Measurements from ENCODE around the gene WNT5B. TPM values are rescaled to one million over a fixed set of nuclear protein-coding genes. Genes with fewer than 3 reads are reported as not detected.
A peak's percentile ranks its signal among the peaks of the same experiment; 100 is the strongest.

WNT5B gene
- total and polyA plus RNA-seq, 10 donors, result 1.1 to 8.7 (median 4.4) TPM

GRCh38 chr12:1581973-1582708 is 46.9 kb upstream of the WNT5B start:
- no peak for TF ChIP-seq CTCF (IDR thresholded peaks at IDR 0.05 in 8 of 11, conservative IDR thresholded peaks at IDR 0.05 in 3 of 11)
- TF ChIP-seq POLR2A (IDR thresholded peaks at IDR 0.05), result no peak
- no peak for TF ChIP-seq POLR2AphosphoS5 (IDR thresholded peaks at IDR 0.05)
- Histone ChIP-seq H3K4me1 (peaks cover 0 to 29% (median 14%) of the 10 kb centered on the region in 6 donors), H3K9me3 (no peaks in the 10 kb centered on the region), H3K27ac (no peak overlapping the region), H3K36me3 (peaks cover 0 to 24% (median 4%) of the 10 kb centered on the region in 6 donors), H3K4me3 (no peak overlapping the region), H3K27me3 (replicated peaks in 1 of 7) (no peaks in the 10 kb centered on the region)
- intact Hi-C loops (cut with DNase I; ENCODE audit: low total_unique reads), result loop anchor here (5.0 kb wide), 1 partner anchor 465 kb away; no protein-coding TSS in a partner anchor
- 79 to 92% (median 84%) methylated on average over 11 of the region's 11 CpGs for WGBS, 5 donors
- no peak for DNase-seq

- Histone ChIP-seq H3K4me3 (no peak overlapping the region), H3K27me3 (replicated peaks in 1 of 7) (no peaks in the 10 kb centered on the region), H3K4me1 (peaks cover 3 to 29% (median 19%) of the 10 kb centered on the region in 6 donors), H3K36me3 (peaks cover 0 to 28% (median 4%) of the 10 kb centered on the region in 6 donors), H3K27ac (no peak overlapping the region), H3K9me3 (no peaks in the 10 kb centered on the region)
- TF ChIP-seq POLR2AphosphoS5 (IDR thresholded peaks at IDR 0.05) (no peak), CTCF (IDR thresholded peaks at IDR 0.05 in 8 of 11, conservative IDR thresholded peaks at IDR 0.05 in 3 of 11) (no peak), POLR2A (IDR thresholded peaks at IDR 0.05) (no peak)
- intact Hi-C loops (cut with DNase I; ENCODE audit: low total_unique reads), result loop anchor here (5.0 kb wide), 1 partner anchor 465 kb away; no protein-coding TSS in a partner anchor
- 94 to 97% (median 96%) methylated on average over 4 of the region's 4 CpGs for WGBS, 5 donors
- DNase-seq, result no peak
Observed at GRCh38 chr12:1582709-1583050, 46.4 kb upstream of the WNT5B start.

GRCh38 chr12:1583421-1584078 is 45.5 kb upstream of the WNT5B start:
- 1 to 4% (median 3%) methylated on average over 6 of the region's 6 CpGs for WGBS, 5 donors
- peak overlapping the region in 2 of 8 donors; percentile 22 to 45 for H3K4me3 ChIP-seq
- H3K4me1 ChIP-seq, result peaks cover 7 to 38% (median 27%) of the 10 kb centered on the region in 6 donors
- H3K9me3 ChIP-seq, result no peaks in the 10 kb centered on the region
- TF ChIP-seq CTCF (IDR thresholded peaks at IDR 0.05 in 8 of 11, conservative IDR thresholded peaks at IDR 0.05 in 3 of 11), result peak; percentile 72 to 92 (median 88)
- no peak for TF ChIP-seq POLR2A (IDR thresholded peaks at IDR 0.05)
- TF ChIP-seq POLR2AphosphoS5 (IDR thresholded peaks at IDR 0.05), result peak in 1 of 3 donors; percentile 47
- H3K27ac ChIP-seq, result no peak overlapping the region
- peaks cover 0 to 28% (median 4%) of the 10 kb centered on the region in 6 donors for H3K36me3 ChIP-seq
- H3K27me3 ChIP-seq (replicated peaks in 1 of 7), result no peaks in the 10 kb centered on the region
- intact Hi-C loops (cut with DNase I; ENCODE audit: low total_unique reads), result loop anchor here (5.0 kb wide), 1 partner anchor 466 kb away; no protein-coding TSS in a partner anchor
- no peak for DNase-seq

DNA sequence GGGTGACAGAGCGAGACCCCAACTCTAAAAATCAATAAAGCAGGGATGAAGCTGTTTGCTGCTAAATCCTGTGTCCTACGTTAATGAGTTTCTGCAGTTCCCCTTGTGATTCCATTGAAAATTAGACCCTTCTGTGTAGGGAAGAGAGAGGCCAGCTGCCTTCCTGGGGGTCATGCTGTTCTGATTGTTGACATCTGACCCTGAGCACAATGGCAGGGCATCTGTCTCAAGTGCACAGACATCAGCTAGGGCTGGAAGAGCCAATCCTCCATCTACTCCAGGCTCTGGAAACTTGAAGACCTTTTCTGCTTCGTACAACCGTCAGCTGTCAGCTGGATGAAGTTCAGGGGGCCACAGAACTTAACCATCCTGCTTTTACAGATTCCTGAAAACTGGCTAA is 44.7 kb upstream of the WNT5B start:
- intact Hi-C loops (cut with DNase I; ENCODE audit: low total_unique reads), result loop anchor here (5.0 kb wide), 1 partner anchor 467 kb away; no protein-coding TSS in a partner anchor
- Histone ChIP-seq H3K9me3 (no peaks in the 10 kb centered on the region), H3K4me3 (no peak overlapping the region), H3K27ac (no peak overlapping the region), H3K27me3 (replicated peaks in 1 of 7) (no peaks in the 10 kb centered on the region), H3K36me3 (peaks cover 0 to 28% (median 4%) of the 10 kb centered on the region in 6 donors), H3K4me1 (peaks cover 7 to 45% (median 31%) of the 10 kb centered on the region in 6 donors)
- TF ChIP-seq POLR2A (IDR thresholded peaks at IDR 0.05) (no peak), CTCF (IDR thresholded peaks at IDR 0.05 in 8 of 11, conservative IDR thresholded peaks at IDR 0.05 in 3 of 11) (no peak), POLR2AphosphoS5 (IDR thresholded peaks at IDR 0.05) (no peak)
- DNase-seq, result no peak
- WGBS, 5 donors, result 91 to 95% (median 92%) methylated on average over 4 of the region's 4 CpGs
